Keratinocyte (primary cell): ENCODE results near the gene DSCAML1.

Source experiments
- CTCF ChIP-seq, 3 experiments: IDR thresholded peaks in 1 of 3; conservative IDR thresholded peaks in 1 of 3; optimal IDR thresholded peaks in 1 of 3; 2 replicates in 2 of 3; 3 replicates in 1 of 3; pipeline versions ENCODE3 to v1.5.1; 2011; ENCODE audit warnings: low read length in 3 of 3, mild to moderate bottlenecking in 3 of 3, moderate library complexity in 2 of 3, control low read depth in 1 of 3, inconsistent platforms in 1 of 3; ENCODE audit not compliant: insufficient read depth in 2 of 3; ENCODE audit errors: extremely low read depth in 1 of 3
- EZH2 ChIP-seq: IDR thresholded peaks from one replicate; pipeline ENCODE4 v1.6.1; 2012; ENCODE audit warnings: inconsistent platforms, mild to moderate bottlenecking, low read length, moderate library complexity

DNA sequence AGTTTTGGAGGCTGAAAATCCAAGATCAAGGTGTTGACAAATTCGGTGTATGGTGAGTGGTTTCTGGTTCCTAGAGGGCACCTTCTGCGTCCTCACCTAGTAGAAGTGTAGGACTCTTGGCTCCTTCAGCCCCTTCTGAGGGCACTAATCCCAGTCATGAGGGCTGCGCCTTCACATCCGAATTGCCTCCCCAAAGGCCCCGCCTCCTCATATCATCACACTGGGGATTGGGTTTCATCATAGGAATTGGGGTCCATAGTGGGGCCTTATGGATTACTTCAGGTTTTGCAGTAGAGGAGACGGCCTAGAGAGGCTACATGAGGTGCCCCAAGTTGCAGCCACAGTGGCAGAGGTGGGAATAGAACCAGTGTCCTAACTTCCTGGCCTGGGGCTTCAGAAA is 382.3 kb downstream of the DSCAML1 start:
- TF ChIP-seq CTCF (optimal IDR thresholded peaks at IDR 0.05 in 1 of 3, IDR thresholded peaks at IDR 0.05 in 1 of 3, conservative IDR thresholded peaks at IDR 0.05 in 1 of 3; ENCODE audit: extremely low read depth in 1 of 3, insufficient read depth in 2 of 3, low read length in 3 of 3): no peak
- no peak for TF ChIP-seq EZH2
